HG03045 (cell line): Measurements from ENCODE around the gene NUP93.

Experiments
- ATAC-seq: cut with Tn5 transposase; IDR thresholded peaks from one replicate; pipeline ENCODE4 v1.9.1; 2021; ENCODE audit warnings: mild to moderate bottlenecking, moderate library complexity; ENCODE audit not compliant: unreplicated experiment

The NUP93 gene

DNA sequence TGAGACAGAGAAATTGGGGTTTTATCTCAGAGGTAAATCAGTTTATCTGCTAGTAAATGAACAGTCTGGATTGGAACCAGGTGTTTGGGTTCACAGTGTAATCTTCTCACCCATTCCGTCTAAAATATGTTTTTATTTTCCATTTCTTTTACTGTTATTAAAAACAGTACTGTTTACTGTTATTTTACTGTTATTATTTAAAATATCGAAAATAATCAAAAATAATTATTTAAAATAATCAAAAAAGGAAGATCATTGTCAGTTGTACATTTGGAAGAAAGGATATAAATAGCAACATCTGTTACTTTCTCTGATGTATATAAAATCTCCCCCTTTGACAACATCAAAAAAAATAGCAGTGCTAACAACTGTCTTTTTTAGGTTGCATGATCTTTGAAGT, 11.5 kb downstream of the NUP93 start:
- ATAC-seq: no peak

DNA sequence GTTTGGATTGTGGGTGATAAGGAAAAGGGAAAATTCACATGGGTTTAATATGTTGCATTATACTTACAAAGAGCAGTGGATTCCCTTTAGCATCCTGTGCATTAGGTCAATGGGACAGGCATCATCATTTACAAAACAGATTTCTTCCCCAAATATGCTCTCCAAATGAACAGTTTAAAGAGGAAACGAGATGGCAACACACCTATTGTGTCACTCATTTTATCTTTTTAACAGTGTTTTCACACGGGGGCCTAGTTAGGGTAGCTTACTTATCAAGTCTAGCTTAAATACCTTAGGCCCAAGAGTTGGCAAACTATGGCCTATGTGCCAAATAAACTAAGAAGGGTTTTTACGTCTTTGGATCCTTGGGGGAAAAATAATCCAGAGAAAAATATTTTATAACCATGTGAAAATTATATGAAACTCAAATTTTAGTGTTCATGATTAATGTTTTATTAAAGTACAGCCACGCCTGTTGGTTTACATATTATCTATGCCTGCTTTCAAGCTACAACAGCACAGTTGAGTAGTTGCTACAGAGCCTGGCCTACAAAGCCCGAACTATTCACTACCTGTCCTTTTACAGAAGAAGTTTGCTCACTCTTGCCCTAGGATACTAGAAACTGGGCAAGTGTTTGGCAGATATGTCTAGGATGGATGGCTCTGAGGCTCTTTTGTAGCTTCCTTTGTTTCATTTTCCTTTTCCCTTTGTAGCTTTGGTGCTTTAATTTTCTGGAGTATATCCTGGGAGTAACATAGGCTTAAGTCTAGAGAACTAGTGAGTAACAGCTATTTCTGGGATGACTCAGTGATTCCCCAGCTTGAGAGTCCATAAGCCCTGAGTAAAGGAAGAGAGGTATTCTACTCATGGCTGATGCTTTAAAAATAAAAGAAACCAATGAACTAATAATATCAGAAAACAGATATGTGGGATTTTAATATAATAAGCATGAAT, 12.4 kb downstream of the NUP93 start:
- no peak for ATAC-seq

DNA sequence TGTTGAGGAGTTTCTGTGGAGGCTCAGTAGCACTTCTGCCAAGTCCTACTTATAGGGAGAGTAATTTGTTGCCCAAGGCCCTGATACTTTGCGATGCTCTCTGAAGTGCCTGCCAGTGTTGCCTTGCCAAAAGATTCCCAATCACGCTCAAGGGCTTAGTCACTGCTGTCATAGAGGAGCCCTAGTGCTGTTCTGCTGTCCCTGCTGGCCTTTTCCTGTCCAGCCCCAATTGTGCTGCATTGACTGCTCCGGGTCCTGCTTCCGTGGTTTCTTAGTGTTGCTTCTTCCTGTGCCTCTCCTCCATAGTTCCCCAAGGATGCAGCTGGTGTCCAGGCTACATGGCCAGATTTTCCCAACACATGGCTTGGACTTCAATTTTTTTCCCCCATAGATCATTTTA, 13.9 kb downstream of the NUP93 start:
- no peak for ATAC-seq

DNA sequence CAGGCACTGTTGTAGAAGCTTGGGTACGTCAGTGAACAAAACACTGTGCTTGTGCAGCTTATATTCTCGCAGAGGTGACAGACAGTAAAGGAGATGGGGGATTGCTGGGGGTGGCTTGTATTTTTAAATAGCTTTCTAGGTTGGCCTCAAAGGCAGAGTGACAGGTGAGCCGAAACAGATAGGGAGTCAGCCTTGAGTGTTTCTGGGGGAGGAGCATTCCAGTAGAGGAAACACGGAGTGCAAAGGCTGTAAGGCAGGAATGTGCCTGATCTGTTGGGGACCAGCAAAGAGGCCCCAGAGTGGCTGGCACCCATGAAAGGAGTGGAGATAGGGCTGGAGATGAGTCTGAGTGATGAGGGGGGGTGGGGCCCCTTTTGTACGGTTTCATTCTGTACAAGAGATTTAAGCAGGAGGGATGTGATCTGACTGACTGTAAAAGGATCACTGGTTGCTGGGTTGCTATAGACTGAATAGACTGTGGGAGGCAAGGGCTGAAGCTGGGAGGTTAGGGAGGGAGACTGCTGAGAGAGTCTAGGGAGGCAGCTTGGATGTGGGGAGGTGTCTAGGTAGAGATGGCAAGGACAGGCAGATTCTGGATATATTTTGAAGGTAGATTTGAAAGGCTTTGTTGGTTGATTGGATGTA, 15.2 kb downstream of the NUP93 start:
- ATAC-seq: no peak

DNA sequence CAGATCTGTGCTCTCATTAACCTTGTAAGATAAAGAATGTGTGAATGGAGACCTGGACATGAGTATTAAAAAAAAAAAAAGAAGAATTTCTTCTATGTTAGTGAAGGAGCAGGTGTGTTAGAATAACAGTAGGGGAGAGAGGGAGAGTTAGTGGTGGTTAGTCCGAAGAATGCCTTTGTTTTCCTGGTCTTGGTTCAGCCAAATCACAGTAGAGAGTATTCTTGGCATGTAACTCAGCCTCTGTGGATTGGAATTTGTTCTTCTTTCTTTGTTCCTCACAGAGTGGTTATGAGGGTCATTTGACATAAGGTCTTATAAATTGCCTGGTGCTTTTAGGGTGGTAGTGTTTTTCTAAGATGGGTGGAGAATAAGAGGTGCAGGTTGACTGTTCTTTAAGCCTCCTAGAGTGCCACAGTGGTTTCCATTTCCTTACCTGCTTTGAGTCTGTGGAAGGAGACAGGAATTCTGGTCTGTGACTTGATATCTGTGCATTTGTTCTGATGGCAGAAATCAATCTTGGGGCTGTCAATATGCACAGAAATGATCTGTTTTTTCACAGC, 17.6 kb downstream of the NUP93 start:
- ATAC-seq: no peak

DNA sequence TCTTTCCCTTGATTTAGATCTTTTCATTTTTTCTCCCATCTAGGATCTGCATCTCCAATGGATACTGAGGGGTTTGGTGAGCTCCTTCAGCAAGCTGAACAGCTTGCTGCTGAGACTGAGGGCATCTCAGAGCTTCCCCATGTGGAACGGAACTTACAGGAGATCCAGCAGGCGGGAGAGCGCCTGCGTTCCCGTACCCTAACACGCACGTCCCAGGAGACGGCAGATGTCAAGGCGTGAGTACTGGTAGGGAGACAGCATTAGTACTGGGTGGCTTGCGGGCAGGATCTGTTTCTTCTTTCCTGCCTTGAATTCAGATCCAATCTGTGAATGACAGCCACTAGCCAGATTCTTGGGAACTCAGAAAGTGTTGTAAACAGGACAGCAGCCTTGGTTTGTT, 18.3 kb downstream of the NUP93 start:
- ATAC-seq: no peak

DNA sequence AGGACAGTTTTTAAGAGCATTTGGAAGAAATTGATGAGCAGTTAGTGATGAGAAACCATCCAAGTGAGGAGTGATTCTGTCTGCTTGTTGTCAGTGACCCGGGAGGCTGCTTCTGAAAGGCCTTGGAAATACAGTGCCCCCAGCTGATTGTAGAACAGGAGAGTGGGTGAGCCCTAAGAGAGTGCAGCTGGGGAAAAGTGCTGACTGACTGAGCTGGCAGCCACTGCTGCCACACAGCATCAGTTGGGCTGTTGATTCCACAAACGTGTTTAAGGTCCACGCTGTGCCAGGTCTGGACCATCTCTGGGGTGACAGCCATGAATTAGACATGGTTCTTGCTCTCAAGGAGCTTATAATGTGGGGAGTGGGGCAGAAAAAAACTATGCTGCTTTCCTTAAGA, 18.9 kb downstream of the NUP93 start:
- ATAC-seq: no peak

DNA sequence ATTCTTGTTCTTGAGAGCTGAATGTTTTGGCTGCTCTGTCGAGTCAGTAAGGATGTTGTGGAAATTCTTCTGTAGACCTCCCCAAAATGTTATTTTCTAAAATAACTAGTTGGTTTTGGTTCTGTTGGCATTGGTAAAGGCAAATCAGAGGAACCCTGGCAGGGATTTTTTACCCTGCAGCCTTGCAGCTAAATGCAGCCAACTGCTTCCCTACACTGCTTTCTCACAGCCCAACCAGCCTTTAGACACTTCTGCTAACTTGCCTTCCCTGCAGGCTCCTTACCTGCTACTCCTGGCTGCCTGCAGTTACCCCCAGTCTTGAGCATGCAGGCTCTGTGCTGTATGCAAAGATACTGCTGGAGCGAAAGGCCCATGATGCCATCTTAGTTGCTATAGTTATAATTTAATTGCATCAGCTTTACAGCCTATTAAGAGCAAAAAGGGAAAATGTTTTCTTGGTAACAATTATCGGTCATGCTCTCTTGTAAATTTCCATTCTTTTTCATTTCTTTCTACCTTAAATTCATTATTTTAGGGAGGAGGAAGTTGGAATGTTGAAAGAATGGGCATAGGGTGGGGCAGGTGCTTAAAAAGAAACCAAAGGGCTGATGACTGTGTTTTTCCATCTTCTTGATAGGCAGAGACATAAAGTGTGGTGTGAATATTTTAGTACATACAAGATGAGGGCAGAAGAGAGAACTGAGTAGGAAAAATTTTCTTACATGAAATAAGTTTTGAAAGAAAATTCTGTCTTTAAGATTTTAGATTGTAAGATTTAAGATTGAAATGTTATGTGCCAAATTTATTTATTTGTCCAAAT, 20.0 kb downstream of the NUP93 start:
- no peak for ATAC-seq

DNA sequence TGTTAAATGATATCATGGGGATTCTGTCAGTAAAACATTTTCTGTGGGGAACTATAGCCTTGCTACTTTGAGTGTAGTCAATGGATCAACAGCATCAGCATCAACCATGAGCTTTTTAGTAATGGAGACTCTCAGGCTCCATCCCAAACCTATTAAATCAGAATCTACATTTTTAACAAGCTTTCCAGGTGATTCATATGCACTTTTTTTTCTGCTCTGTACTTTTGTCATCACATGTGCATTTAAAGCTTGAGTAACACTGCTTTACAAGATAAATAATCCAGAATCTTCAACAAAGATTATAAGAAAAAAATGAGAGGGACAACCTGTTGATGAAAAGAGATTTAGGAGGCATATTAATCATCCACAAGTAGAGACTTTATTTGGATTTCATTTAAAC, 23.5 kb downstream of the NUP93 start:
- ATAC-seq: no peak

DNA sequence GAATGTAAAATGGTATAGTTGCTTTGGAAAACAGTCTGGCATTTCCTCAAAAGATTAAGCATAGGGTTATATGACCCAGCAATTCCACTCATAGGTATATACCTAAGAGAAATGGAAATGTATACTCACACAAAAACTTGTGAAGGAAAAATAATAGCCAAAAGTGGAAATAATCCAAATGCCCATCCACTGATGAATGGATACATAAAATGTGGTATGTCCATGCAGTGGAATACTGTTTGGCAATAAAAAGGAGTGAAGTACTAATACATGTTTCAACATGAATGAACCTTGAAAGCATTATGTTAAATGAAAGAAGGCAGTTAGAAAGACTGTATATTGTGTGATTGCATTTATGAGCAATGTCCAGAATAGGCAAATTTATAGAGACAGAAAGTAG, 25.1 kb downstream of the NUP93 start:
- ATAC-seq: no peak

DNA sequence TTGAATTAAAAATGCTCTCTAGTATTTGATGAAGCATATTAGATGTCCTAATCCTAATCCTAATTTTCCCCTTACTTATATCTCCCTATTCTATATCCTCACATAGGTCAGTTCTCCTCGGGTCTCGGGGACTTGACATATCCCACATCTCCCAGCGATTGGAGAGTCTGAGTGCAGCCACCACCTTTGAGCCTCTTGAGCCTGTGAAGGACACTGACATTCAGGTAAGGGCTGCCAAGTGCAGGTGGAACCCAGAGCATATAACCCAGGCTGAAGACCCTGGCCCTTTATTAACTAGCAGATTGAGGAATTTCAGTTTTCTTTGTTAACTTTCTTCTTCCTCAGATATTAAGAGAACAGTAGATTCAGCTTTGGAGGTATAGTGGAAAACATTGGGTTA, 28.5 kb downstream of the NUP93 start:
- ATAC-seq: no peak

DNA sequence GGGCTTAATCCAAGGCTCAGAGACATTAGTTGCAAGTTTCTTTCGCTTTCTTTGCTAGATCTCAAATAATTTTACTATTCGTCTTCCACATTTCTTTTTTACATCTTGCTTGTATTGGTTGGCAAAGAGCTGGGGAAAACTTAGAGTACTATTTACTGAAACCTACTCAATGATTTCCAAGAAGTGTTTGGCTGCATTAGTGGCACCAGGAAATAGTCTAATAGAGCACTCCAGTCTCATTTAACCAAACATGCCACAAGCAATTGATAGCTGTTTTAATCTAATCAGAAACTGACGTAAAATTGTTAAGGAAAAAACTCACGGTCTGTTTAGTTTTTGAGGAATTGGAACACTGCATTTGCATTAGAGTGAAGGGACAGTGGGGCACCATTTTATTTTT, 29.0 kb downstream of the NUP93 start:
- no peak for ATAC-seq

DNA sequence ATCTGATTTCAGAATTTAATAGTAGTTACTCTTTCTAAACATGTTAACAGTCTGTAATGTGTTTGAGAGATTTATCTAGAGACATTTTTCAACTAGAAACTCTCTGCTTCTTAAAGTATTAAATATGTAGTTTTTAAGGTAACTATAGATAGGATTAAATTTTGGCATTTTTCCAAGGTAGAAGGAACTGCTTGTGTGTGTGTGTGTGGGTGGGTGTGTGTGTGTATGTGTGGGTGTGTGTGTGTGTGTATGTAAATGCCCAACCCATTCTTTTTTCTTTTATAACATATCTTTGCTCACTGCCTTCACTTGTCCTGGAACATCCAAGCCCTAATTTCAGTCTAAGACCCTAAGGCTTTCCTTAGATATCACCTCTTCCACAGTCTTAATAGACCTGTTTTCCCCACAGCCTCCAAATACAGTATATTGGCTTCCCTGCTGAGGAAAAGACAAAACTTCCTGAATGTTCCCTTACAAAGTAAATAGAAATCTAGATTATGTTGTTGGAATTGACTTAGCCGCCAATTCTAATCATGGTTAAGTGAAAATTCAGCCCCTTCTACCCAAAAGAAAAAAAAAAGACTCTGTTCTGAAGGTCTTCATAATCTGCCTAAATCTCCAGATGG, 33.5 kb downstream of the NUP93 start:
- ATAC-seq: no peak

DNA sequence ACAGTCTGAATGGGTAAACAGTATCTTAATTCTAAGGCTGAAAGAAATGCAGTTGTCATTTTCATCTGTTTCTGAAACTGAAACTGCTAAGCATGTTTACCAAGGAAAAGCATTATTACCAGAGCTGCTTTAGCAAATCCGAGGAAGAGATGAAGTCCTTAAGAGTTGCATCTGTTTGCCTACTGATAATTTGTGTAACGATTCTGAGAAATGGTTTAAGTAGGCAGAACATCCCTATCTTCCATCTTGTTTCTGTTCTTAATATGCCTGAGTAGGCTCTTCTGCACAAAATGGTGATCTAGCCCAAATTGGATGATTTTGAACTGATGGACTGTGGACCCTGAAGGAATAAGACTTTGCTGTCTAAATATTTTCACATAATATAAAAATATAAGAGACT, 34.9 kb downstream of the NUP93 start:
- no peak for ATAC-seq

DNA sequence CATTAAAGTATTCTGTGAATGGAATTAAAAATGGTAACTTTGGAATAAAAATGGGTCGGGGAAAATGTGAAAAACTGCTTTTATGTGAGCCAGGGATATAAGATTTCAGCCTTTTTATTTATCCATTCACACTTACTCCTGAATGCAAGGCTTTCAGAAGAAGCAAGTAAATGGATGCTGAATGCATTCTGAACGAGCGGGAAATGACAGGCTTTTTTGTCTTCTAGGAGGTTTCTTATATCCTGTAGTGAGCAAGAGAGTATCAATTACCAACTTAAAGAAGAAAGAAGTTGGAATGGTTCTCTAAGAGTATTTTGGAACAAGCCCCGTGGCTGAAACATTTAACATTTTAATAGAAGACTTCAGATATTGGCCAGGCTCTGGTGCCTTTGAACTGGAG, 36.0 kb downstream of the NUP93 start:
- ATAC-seq: no peak

DNA sequence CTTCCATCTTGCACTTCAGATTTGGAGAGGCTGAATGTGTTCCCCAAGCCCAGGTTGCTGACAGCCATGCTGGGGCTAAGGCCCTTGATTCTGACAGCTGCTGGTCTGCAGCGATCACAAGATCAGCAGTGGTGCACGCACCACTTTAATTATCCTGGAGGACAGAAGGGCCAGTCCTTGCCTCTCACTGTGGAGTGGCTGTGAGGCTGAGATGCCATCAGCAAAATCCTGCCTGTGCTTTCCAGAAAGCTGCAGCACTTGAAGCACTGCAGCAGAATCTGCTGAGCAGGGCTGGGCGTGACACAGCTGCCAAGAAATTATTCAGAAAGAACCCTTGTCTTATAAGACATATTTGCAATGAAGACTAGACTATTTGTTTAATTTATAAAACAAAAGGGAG, 37.1 kb downstream of the NUP93 start:
- ATAC-seq: no peak

DNA sequence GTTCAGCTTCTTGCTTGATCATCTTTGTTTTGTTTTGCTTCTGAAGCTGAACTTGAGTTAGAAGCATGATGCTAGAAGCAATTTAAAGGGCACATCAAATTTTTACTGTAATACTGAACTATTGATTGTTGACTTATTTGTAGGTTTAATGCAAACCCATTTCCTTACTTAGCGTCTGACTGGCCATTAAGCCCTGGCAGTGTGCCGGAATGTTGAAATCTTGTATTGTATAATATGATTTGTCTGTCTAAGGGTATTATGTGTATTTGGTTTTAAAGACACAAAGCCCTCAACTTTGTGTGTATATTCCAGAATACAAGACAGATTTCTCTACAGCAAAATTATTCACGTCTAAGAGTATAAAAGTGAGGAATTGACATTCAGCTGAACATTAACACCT, 39.7 kb downstream of the NUP93 start:
- no peak for ATAC-seq

DNA sequence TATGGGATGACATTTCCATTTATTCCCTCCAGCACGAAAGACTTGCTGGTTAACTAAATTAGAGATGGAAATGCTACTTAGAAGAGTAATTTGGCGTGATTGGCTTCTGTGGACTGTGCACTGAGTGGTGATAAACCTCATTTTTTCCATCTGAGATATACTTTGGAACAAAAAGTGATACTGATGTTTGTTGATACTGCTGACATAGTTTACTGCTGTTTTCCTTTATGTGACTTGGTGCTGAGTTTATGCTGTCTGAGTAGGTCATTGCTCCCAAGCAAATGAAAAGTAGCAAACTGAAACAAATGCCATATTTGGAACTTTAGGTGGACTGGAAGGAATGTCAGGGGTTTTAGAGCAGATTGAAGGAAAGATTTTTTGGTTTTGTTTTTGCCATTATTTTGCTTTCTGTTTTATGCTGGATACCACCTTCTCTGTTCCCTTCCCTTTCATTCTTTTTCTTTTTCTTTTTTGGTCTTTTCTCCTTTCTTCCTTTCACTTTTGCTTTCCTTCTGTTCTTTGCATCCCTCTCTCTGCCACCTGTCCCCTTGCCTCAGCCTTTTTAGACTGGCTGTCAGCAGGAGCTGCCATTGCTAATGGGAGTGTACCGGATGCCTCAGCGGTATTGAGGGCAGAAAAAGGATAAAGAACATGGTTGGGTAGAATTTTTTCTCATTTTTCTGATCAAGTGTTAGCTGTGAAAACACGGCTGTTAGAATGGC, 41.8 kb downstream of the NUP93 start:
- ATAC-seq: no peak

DNA sequence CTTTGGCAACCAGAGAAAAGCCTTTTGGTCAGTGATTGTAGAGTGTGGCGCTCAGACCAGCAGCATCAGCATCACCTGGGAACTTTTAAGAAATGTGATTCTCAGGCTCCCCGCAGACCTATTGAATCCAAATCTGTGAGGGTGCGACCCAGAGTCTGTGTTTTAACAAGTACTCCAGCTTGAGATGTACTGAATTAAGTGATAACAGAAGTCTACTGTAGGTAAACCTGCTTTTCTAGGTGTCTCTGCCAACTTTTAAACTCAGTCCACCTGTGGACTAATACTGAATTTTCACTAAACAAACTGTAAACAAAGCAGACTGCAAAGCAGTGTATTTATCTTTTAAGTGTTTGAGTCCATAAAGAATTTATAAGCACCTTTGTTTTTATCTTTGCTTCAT, 43.6 kb downstream of the NUP93 start:
- ATAC-seq: no peak

DNA sequence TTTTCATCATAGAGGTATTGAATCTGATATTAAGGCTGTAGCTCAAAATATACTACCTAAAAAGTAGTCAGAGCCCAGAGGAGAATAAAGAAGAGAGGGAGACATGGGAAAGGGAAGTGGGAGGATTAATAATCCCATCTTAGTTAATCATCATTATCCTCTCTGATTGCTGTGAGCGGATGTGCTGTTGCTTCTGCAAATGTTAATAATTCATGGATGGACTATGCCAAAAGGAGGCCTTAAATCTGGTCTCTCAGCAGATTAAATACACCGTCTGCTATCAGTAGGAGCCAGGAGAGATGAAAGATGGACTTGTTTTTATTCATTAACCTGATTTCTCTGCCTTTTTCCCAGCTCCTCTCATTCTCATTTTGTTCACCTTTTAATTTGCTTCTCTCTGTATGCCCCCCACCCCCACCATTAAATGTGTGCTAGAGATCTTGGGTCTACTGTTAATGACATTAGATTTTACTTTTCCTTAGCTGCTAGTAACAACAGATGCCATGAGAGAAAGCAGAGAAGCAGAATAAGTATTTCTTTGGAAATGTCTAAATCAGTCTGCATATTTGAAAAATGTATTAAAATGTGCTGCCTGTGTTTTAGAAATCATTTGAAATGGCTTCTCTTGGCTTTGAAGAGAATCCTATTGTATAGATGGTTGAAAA, 44.2 kb downstream of the NUP93 start:
- ATAC-seq: no peak
